Liver (tissue), 3 donors: ENCODE results near the gene ZNF605.
A peak's percentile ranks its signal among the peaks of the same experiment; 100 is the strongest.

Experiments
- EGR1 ChIP-seq, 2 donors: IDR thresholded peaks; 2 replicates each; pipeline ENCODE4 v1.6.1; 2016 to 2018; ENCODE audit warnings: antibody characterized with exemption in 2 of 2, low read depth in 2 of 2
- GABPA ChIP-seq, 2 donors: IDR thresholded peaks in 1 of 2; conservative IDR thresholded peaks in 1 of 2; 2 replicates each; pipeline ENCODE4 v1.6.1; 2016; ENCODE audit warnings: antibody characterized with exemption in 2 of 2, mild to moderate bottlenecking in 1 of 2, moderate library complexity in 1 of 2
- JUND ChIP-seq, 2 donors: IDR thresholded peaks; 2 replicates each; pipeline ENCODE4 v1.6.1; 2016; ENCODE audit warnings: antibody characterized with exemption in 2 of 2
- NR2F2 ChIP-seq: IDR thresholded peaks from 2 replicates; pipeline ENCODE4 v1.6.1; 2016; ENCODE audit warnings: antibody characterized with exemption
- RAD21 ChIP-seq, 2 donors: IDR thresholded peaks; 2 replicates each; pipeline ENCODE4 v1.6.1; 2016; ENCODE audit warnings: antibody characterized with exemption in 2 of 2, mild to moderate bottlenecking in 2 of 2
- SP1 ChIP-seq: IDR thresholded peaks from 2 replicates; pipeline ENCODE4 v1.6.1; 2018; ENCODE audit warnings: antibody characterized with exemption, mild to moderate bottlenecking
- TAF1 ChIP-seq: conservative IDR thresholded peaks from 2 replicates; pipeline ENCODE4 v1.6.1; 2016; ENCODE audit warnings: antibody characterized with exemption, mild to moderate bottlenecking
- YY1 ChIP-seq: IDR thresholded peaks from 2 replicates; pipeline ENCODE4 v1.6.1; 2016; ENCODE audit warnings: antibody characterized with exemption, mild to moderate bottlenecking
- TF ChIP-seq, protein P1 (sequence below): fragments of 150-350 bp; IDR thresholded peaks from 2 replicates; pipeline ENCODE4 v1.5.1; 2017; ENCODE audit warnings: improper control_type of control experiment, low read depth, low read length; ENCODE audit not compliant: missing input control
- TF ChIP-seq, protein P2 (sequence below): IDR thresholded peaks from 2 replicates; pipeline ENCODE4 v1.6.1; 2016; ENCODE audit warnings: antibody characterized with exemption
- TF ChIP-seq, protein P3 (sequence below): IDR thresholded peaks from 2 replicates; pipeline ENCODE4 v1.6.1; 2016; ENCODE audit warnings: antibody characterized with exemption
- TF ChIP-seq, protein P4 (sequence below): IDR thresholded peaks from 2 replicates; pipeline ENCODE4 v1.6.1; 2016; ENCODE audit warnings: antibody characterized with exemption, mild to moderate bottlenecking
- donor health status: healthy.
- donor health status: healthy.

DNA sequence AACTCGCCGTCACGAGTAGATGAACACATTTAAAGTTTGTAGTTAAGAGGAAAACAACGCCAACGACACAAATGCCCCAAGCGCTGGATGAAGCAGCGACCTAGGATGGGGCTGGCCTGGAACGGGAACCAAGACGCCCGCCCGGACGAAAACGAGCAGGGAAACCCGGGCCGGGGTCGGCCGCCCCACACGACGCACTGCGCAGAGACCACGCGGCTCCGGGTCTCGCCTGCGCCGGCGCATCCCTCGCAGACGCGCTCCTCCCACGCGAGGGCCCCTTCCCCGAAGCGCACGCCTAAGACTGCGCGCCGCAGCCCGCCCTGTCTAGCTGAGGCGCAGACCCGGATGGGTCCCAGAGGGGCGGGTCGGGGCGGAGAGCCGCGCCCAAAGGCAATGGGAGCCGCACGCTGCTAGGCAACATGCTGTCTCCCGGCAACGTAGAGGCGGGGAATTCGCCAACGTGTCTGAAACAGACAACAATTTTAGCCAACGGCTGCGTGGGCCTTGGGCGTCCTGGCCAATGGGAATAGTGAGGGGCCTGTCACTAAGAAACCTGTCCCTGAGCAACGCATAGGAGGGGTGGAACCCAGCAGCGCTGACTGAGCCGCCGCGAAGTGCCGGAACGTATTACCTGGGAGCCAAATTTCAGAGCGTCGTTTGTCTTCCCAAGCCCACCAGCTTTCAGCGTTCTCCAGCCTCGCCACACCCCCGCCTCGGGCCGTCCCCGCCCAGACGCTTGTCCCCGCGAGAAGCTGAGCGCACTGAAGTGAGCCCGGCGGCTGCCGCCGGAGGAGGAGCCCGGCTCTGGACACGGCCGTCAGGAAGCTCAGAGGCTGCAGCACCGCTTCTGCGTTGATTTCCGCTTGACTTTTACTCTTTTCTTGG, 47.7 kb downstream of the ZNF605 start:
- peak in 1 of 2 donors; percentile 37 for TF ChIP-seq GABPA (IDR thresholded peaks at IDR 0.05 in 1 of 2, conservative IDR thresholded peaks at IDR 0.05 in 1 of 2)
- TF ChIP-seq, protein P1, sequence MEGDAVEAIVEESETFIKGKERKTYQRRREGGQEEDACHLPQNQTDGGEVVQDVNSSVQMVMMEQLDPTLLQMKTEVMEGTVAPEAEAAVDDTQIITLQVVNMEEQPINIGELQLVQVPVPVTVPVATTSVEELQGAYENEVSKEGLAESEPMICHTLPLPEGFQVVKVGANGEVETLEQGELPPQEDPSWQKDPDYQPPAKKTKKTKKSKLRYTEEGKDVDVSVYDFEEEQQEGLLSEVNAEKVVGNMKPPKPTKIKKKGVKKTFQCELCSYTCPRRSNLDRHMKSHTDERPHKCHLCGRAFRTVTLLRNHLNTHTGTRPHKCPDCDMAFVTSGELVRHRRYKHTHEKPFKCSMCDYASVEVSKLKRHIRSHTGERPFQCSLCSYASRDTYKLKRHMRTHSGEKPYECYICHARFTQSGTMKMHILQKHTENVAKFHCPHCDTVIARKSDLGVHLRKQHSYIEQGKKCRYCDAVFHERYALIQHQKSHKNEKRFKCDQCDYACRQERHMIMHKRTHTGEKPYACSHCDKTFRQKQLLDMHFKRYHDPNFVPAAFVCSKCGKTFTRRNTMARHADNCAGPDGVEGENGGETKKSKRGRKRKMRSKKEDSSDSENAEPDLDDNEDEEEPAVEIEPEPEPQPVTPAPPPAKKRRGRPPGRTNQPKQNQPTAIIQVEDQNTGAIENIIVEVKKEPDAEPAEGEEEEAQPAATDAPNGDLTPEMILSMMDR: no peak
- TF ChIP-seq, protein P2, sequence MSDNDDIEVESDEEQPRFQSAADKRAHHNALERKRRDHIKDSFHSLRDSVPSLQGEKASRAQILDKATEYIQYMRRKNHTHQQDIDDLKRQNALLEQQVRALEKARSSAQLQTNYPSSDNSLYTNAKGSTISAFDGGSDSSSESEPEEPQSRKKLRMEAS: no peak
- no peak for TF ChIP-seq EGR1 (IDR thresholded peaks at IDR 0.05; ENCODE audit: low read depth in 2 of 2)
- no peak for TF ChIP-seq JUND (IDR thresholded peaks at IDR 0.05)
- no peak for TF ChIP-seq NR2F2
- TF ChIP-seq, protein P3, sequence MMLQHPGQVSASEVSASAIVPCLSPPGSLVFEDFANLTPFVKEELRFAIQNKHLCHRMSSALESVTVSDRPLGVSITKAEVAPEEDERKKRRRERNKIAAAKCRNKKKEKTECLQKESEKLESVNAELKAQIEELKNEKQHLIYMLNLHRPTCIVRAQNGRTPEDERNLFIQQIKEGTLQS: no peak
- TF ChIP-seq TAF1: no peak
- TF ChIP-seq YY1: no peak
- TF ChIP-seq, protein P4, sequence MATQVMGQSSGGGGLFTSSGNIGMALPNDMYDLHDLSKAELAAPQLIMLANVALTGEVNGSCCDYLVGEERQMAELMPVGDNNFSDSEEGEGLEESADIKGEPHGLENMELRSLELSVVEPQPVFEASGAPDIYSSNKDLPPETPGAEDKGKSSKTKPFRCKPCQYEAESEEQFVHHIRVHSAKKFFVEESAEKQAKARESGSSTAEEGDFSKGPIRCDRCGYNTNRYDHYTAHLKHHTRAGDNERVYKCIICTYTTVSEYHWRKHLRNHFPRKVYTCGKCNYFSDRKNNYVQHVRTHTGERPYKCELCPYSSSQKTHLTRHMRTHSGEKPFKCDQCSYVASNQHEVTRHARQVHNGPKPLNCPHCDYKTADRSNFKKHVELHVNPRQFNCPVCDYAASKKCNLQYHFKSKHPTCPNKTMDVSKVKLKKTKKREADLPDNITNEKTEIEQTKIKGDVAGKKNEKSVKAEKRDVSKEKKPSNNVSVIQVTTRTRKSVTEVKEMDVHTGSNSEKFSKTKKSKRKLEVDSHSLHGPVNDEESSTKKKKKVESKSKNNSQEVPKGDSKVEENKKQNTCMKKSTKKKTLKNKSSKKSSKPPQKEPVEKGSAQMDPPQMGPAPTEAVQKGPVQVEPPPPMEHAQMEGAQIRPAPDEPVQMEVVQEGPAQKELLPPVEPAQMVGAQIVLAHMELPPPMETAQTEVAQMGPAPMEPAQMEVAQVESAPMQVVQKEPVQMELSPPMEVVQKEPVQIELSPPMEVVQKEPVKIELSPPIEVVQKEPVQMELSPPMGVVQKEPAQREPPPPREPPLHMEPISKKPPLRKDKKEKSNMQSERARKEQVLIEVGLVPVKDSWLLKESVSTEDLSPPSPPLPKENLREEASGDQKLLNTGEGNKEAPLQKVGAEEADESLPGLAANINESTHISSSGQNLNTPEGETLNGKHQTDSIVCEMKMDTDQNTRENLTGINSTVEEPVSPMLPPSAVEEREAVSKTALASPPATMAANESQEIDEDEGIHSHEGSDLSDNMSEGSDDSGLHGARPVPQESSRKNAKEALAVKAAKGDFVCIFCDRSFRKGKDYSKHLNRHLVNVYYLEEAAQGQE: no peak
- TF ChIP-seq RAD21 (IDR thresholded peaks at IDR 0.05): no peak
- TF ChIP-seq SP1: peak; percentile 56
